ENCODE measurements around the gene TSHZ3. TPM values are rescaled to one million over a fixed set of nuclear protein-coding genes. Genes with fewer than 3 reads are reported as not detected.
A peak's percentile ranks its signal among the peaks of the same experiment; 100 is the strongest.

TSHZ3 gene
- total RNA-seq, 1 donor from 2014 or later = 6.1 TPM

- DNase-seq (ENCODE audit: low read depth) (peak; percentile 89), FAIRE-seq (no peak)
- no peaks in the 10 kb centered on the region for H3K9me3 ChIP-seq (ENCODE audit: insufficient read depth, low read depth, low read length)
- H3K4me3 ChIP-seq (ENCODE audit: insufficient read depth, low read depth, low read length) = no peak overlapping the region
- no peaks in the 10 kb centered on the region for H3K9me3 Mint-ChIP-seq (ENCODE audit: unreplicated experiment)
- peak overlapping the region; percentile 25 for H3K9ac ChIP-seq (ENCODE audit: low read length)
- peaks cover 16% of the 10 kb centered on the region for H3K4me1 Mint-ChIP-seq (ENCODE audit: low read depth, unreplicated experiment)
- peak overlapping the region; percentile 47 for H3K27ac ChIP-seq (ENCODE audit: low read depth, low read length)
- no peak overlapping the region for H2AFZ ChIP-seq (ENCODE audit: low read depth, low read length)
- no peaks in the 10 kb centered on the region for H3K36me3 ChIP-seq (ENCODE audit: insufficient read depth, low read length)
- no peak for TF ChIP-seq CTCF (IDR thresholded peaks at IDR 0.05; ENCODE audit: insufficient read depth, low read depth, low read length)
- TF ChIP-seq EZH2 (IDR thresholded peaks at IDR 0.05; ENCODE audit: insufficient read depth, low read length) = no peak
- H3K36me3 Mint-ChIP-seq (ENCODE audit: low read depth, unreplicated experiment) = peaks cover 14% of the 10 kb centered on the region
- H3K27me3 ChIP-seq (ENCODE audit: insufficient read depth, low read length) = no peaks in the 10 kb centered on the region
- H3K79me2 ChIP-seq (ENCODE audit: insufficient read depth, low read length) = peaks cover 93% of the 10 kb centered on the region
- H3K4me3 Mint-ChIP-seq (ENCODE audit: unreplicated experiment) = no peak overlapping the region
- H4K20me1 ChIP-seq (ENCODE audit: insufficient read depth, low read length) = peaks cover 59% of the 10 kb centered on the region
- peak overlapping the region; percentile 44 for H3K4me2 ChIP-seq (ENCODE audit: low read length)
- peaks cover 10% of the 10 kb centered on the region for H3K4me1 ChIP-seq (ENCODE audit: insufficient read depth, low read length)
- no peak overlapping the region for H3K27ac Mint-ChIP-seq (ENCODE audit: unreplicated experiment)
- H3K27me3 Mint-ChIP-seq (ENCODE audit: low read depth, unreplicated experiment) = no peaks in the 10 kb centered on the region
Measured at GRCh38 chr19:31312009-31312676, 37.1 kb downstream of the TSHZ3 start.

- Mint-ChIP-seq H3K4me3 (ENCODE audit: unreplicated experiment) (no peak overlapping the region), H3K36me3 (ENCODE audit: low read depth, unreplicated experiment) (peaks cover 14% of the 10 kb centered on the region), H3K9me3 (ENCODE audit: unreplicated experiment) (no peaks in the 10 kb centered on the region), H3K27ac (ENCODE audit: unreplicated experiment) (no peak overlapping the region), H3K27me3 (ENCODE audit: low read depth, unreplicated experiment) (no peaks in the 10 kb centered on the region), H3K4me1 (ENCODE audit: low read depth, unreplicated experiment) (peaks cover 4% of the 10 kb centered on the region)
- DNase-seq (ENCODE audit: low read depth) (no peak), FAIRE-seq (no peak)
- Histone ChIP-seq H4K20me1 (ENCODE audit: insufficient read depth, low read length) (peaks cover 50% of the 10 kb centered on the region), H3K36me3 (ENCODE audit: insufficient read depth, low read length) (peaks cover 3% of the 10 kb centered on the region), H3K4me3 (ENCODE audit: insufficient read depth, low read depth, low read length) (no peak overlapping the region), H3K4me2 (ENCODE audit: low read length) (no peak overlapping the region), H3K27ac (ENCODE audit: low read depth, low read length) (no peak overlapping the region), H3K9ac (ENCODE audit: low read length) (no peak overlapping the region), H2AFZ (ENCODE audit: low read depth, low read length) (no peak overlapping the region), H3K9me3 (ENCODE audit: insufficient read depth, low read depth, low read length) (no peaks in the 10 kb centered on the region), H3K27me3 (ENCODE audit: insufficient read depth, low read length) (no peaks in the 10 kb centered on the region), H3K4me1 (ENCODE audit: insufficient read depth, low read length) (peaks cover 10% of the 10 kb centered on the region), H3K79me2 (ENCODE audit: insufficient read depth, low read length) (peaks cover 94% of the 10 kb centered on the region)
- TF ChIP-seq EZH2 (IDR thresholded peaks at IDR 0.05; ENCODE audit: insufficient read depth, low read length) = no peak
- no peak for TF ChIP-seq CTCF (IDR thresholded peaks at IDR 0.05; ENCODE audit: insufficient read depth, low read depth, low read length)
Measured at GRCh38 chr19:31310432-31311133, 38.7 kb downstream of the TSHZ3 start.

DNA sequence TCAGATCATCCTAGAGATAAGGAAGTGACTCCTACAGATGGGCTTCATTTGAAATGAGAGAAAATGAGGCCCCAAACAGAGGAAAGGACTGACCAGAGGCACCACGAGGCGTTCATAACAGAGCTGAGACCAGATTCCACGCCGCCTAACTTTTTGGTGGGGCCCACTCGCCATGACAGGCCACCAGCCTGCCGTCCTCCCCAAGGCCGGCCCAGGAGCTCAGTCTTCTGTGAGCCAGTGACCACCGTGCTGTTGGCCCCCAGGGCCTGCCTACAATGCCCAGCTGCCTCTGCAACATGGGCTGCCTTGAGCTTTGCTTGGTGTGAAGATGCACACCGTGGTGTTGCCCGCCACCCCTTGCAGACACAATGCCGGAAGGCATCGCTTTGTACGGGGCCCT, 40.5 kb downstream of the TSHZ3 start:
- Mint-ChIP-seq H3K4me3 (ENCODE audit: unreplicated experiment) (no peak overlapping the region), H3K9me3 (ENCODE audit: unreplicated experiment) (no peaks in the 10 kb centered on the region), H3K36me3 (ENCODE audit: low read depth, unreplicated experiment) (peaks cover 14% of the 10 kb centered on the region), H3K4me1 (ENCODE audit: low read depth, unreplicated experiment) (peaks cover 4% of the 10 kb centered on the region), H3K27ac (ENCODE audit: unreplicated experiment) (peak overlapping the region; percentile 29), H3K27me3 (ENCODE audit: low read depth, unreplicated experiment) (no peaks in the 10 kb centered on the region)
- FAIRE-seq (no peak), DNase-seq (ENCODE audit: low read depth) (no peak)
- Histone ChIP-seq H3K79me2 (ENCODE audit: insufficient read depth, low read length) (peaks cover 79% of the 10 kb centered on the region), H2AFZ (ENCODE audit: low read depth, low read length) (no peak overlapping the region), H3K9me3 (ENCODE audit: insufficient read depth, low read depth, low read length) (no peaks in the 10 kb centered on the region), H3K4me3 (ENCODE audit: insufficient read depth, low read depth, low read length) (no peak overlapping the region), H3K4me1 (ENCODE audit: insufficient read depth, low read length) (peaks cover 10% of the 10 kb centered on the region), H3K36me3 (ENCODE audit: insufficient read depth, low read length) (peaks cover 4% of the 10 kb centered on the region), H3K27ac (ENCODE audit: low read depth, low read length) (no peak overlapping the region), H4K20me1 (ENCODE audit: insufficient read depth, low read length) (peaks cover 51% of the 10 kb centered on the region), H3K4me2 (ENCODE audit: low read length) (no peak overlapping the region), H3K27me3 (ENCODE audit: insufficient read depth, low read length) (no peaks in the 10 kb centered on the region), H3K9ac (ENCODE audit: low read length) (no peak overlapping the region)
- TF ChIP-seq EZH2 (IDR thresholded peaks at IDR 0.05; ENCODE audit: insufficient read depth, low read length) = no peak
- TF ChIP-seq CTCF (IDR thresholded peaks at IDR 0.05; ENCODE audit: insufficient read depth, low read depth, low read length) = no peak

All from astrocyte (in vitro differentiated cells and primary cell).